HG02943 (cell line): ENCODE data around the gene GPR146.
A peak's percentile ranks its signal among the peaks of the same experiment; 100 is the strongest.
"Not testable (repeated sequence)": the region's sequence is repeated elsewhere in the genome, so short reads cannot be mapped to it uniquely, and the experiment has no call there.

ENCODE experiments used
- ATAC-seq: cut with Tn5 transposase; IDR thresholded peaks from one replicate; pipeline ENCODE4 v1.9.1; 2021; ENCODE audit warnings: mild to moderate bottlenecking, low read depth, moderate library complexity; ENCODE audit not compliant: unreplicated experiment

GPR146 gene

GRCh38 chr7:1044189-1045068, at the start of gene GPR146:
GPR146 (plus strand) TSS chr7:1044546; CDS start chr7:1057516, 12,970 bp downstream.
- peak; percentile 68 for ATAC-seq

- no peak for ATAC-seq
These were observed 49.6 kb upstream of the GPR146 start for GRCh38 chr7:994592-995308.

- no peak for ATAC-seq
These were observed 48.8 kb upstream of the GPR146 start for GRCh38 chr7:995571-995970.

- no peak for ATAC-seq
These were observed 48.1 kb upstream of the GPR146 start for GRCh38 chr7:996079-996872.

- no peak for ATAC-seq
These were observed 46.6 kb upstream of the GPR146 start for GRCh38 chr7:997404-998395.

- ATAC-seq: no peak
These were observed 45.0 kb upstream of the GPR146 start for GRCh38 chr7:999149-999879.

GRCh38 chr7:999941-1000935, 44.1 kb upstream of the GPR146 start:
- no peak for ATAC-seq

GRCh38 chr7:1001069-1001770, 43.1 kb upstream of the GPR146 start:
- ATAC-seq: not testable (repeated sequence)

- not testable (repeated sequence) for ATAC-seq
These were observed 42.3 kb upstream of the GPR146 start for GRCh38 chr7:1002026-1002425.

- ATAC-seq: not testable (repeated sequence)
These were observed 41.9 kb upstream of the GPR146 start for GRCh38 chr7:1002445-1002844.

GRCh38 chr7:1004018-1004852, 40.1 kb upstream of the GPR146 start:
- ATAC-seq: no peak

GRCh38 chr7:1005303-1005702, 39.0 kb upstream of the GPR146 start:
- no peak for ATAC-seq

- no peak for ATAC-seq
These were observed 36.4 kb upstream of the GPR146 start for GRCh38 chr7:1007901-1008300.

- ATAC-seq: no peak
These were observed 35.5 kb upstream of the GPR146 start for GRCh38 chr7:1008733-1009363.

GRCh38 chr7:1009747-1010146, 34.6 kb upstream of the GPR146 start:
- ATAC-seq: no peak

- no peak for ATAC-seq
These were observed 34.1 kb upstream of the GPR146 start for GRCh38 chr7:1010226-1010625.
